AG04449 (cell line): ENCODE data around the gene KANSL3.
"Not testable (repeated sequence)": the region's sequence is repeated elsewhere in the genome, so short reads cannot be mapped to it uniquely, and the experiment has no call there.

ENCODE experiments used
- CTCF ChIA-PET: fragments of 350-600 bp; formaldehyde crosslinking; extraction: SDS; loops from one replicate; lab custom pipeline; 2021; ENCODE audit warnings: antibody characterized with exemption; lab: Yijun Ruan, JAX
- POLR2A ChIA-PET: fragments of 400-600, 350-600 bp; formaldehyde crosslinking; extraction: SDS; loops from one replicate; lab custom pipeline; 2020; ENCODE audit warnings: antibody characterized with exemption, inconsistent platforms; lab: Yijun Ruan, JAX
- DNase-seq: peaks from one replicate; pipeline ENCODE4 v3.0.0-alpha.2; 2010; ENCODE audit warnings: low read depth, low spot score
- H3K4me3 ChIP-seq: 2 replicates; pipeline ENCODE4 v1.5.1; 2011; ENCODE audit warnings: low read depth, mild to moderate bottlenecking, control low read depth, low read length
- TF ChIP-seq, protein P1 (sequence below): IDR thresholded peaks from one replicate; pipeline ENCODE4 v1.5.1; 2011; ENCODE audit warnings: mild to moderate bottlenecking, moderate library complexity, low read length, control low read depth, inconsistent platforms; ENCODE audit not compliant: insufficient read depth; ENCODE audit errors: missing control alignments

KANSL3 gene

GRCh38 chr2:96564026-96564425 is 74.1 kb downstream of the KANSL3 start:
- DNase-seq = no peak
- POLR2A ChIA-PET = no interaction called here
- TF ChIP-seq, protein P1, sequence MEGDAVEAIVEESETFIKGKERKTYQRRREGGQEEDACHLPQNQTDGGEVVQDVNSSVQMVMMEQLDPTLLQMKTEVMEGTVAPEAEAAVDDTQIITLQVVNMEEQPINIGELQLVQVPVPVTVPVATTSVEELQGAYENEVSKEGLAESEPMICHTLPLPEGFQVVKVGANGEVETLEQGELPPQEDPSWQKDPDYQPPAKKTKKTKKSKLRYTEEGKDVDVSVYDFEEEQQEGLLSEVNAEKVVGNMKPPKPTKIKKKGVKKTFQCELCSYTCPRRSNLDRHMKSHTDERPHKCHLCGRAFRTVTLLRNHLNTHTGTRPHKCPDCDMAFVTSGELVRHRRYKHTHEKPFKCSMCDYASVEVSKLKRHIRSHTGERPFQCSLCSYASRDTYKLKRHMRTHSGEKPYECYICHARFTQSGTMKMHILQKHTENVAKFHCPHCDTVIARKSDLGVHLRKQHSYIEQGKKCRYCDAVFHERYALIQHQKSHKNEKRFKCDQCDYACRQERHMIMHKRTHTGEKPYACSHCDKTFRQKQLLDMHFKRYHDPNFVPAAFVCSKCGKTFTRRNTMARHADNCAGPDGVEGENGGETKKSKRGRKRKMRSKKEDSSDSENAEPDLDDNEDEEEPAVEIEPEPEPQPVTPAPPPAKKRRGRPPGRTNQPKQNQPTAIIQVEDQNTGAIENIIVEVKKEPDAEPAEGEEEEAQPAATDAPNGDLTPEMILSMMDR = no peak
- no peak overlapping the region for H3K4me3 ChIP-seq
- CTCF ChIA-PET = interaction anchor here (6.5 kb wide), 1 partner anchor 11 kb away, joined by 60 read pairs; no protein-coding TSS in a partner anchor

GRCh38 chr2:96558485-96558884 is 79.6 kb downstream of the KANSL3 start:
- H3K4me3 ChIP-seq = no peak overlapping the region
- POLR2A ChIA-PET = interaction anchor here (1.7 kb wide), 1 partner anchor 107 kb away, joined by 5 read pairs; no protein-coding TSS in a partner anchor
- CTCF ChIA-PET = interaction anchor here (12.9 kb wide), 1 partner anchor 20 kb away, joined by 257 read pairs; the partner anchor contains the start of gene ARID5A
- TF ChIP-seq, protein P1 = no peak
- no peak for DNase-seq

DNA sequence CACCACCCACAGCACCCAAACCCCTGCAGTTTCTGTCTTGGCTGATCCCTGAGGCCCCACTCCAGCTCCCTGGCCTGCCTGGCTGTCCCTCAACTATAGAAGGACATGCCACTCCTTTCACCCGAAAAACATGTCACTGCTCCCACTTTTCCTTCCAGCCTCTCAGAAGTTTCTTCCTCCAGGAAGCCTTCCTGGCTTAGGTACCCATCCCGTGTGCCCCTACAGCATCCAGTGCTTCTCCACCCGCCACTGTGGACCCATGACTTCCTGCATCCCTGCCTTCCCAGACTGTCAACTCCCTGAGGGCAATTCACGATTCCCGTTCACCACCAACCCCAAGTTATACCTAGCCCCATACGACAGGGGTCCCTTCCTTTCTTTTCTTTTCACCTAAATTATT is 80.1 kb downstream of the KANSL3 start:
- no peak overlapping the region for H3K4me3 ChIP-seq
- TF ChIP-seq, protein P1 = no peak
- CTCF ChIA-PET = interaction anchor here (1.1 to 12.9 kb wide), 4 partner anchors 11 to 242 kb away, joined by 3 to 257 read pairs (median 4); partner anchors contain the start of gene ARID5A
- no peak for DNase-seq
- POLR2A ChIA-PET = interaction anchor here (1.7 kb wide), 1 partner anchor 107 kb away, joined by 5 read pairs; no protein-coding TSS in a partner anchor

GRCh38 chr2:96557421-96557820 is 80.7 kb downstream of the KANSL3 start:
- ChIA-PET POLR2A (interaction anchor here (1.0 to 1.7 kb wide), 2 partner anchors 108 to 291 kb away, joined by 3 to 5 read pairs; no protein-coding TSS in a partner anchor), CTCF (interaction anchor here (1.1 to 12.9 kb wide), 5 partner anchors 11 to 242 kb away, joined by 3 to 257 read pairs (median 4); partner anchors contain the start of gene ARID5A)
- not testable (repeated sequence) for H3K4me3 ChIP-seq, DNase-seq

GRCh38 chr2:96556441-96557330 is 81.4 kb downstream of the KANSL3 start:
- POLR2A ChIA-PET = interaction anchor here (0.6 to 1.7 kb wide), 3 partner anchors 84 to 290 kb away, joined by 3 to 5 read pairs (median 3); no protein-coding TSS in a partner anchor
- no peak overlapping the region for H3K4me3 ChIP-seq
- TF ChIP-seq, protein P1 = no peak

DNA sequence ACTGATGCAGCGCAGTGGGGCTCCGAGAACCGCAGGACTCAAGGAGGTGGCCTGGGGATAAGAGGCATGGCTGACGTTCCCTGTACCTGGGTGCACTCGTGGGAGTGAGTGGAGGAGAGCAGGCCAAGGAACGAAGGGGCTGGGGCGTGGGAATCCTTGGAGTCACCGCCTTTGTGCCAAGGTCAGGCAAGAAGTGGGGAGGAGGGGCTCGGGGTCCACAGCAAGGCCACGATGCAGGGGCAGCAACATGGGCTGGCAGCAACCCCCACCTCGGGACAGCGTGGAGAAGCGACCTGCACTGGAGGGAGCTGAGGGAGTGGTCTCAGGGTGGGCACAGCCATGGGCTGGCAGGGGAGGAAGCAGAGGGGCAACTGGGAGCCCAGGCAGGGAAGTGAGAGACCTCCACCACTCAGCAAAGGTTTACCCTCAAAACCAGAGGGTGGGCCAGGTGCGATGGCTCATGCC is 82.9 kb downstream of the KANSL3 start:
- no peak overlapping the region for H3K4me3 ChIP-seq
- CTCF ChIA-PET = interaction anchor here (0.7 to 12.9 kb wide), 23 partner anchors 9 to 245 kb away, joined by 3 to 257 read pairs (median 4); partner anchors contain the start of gene ARID5A
- no peak for DNase-seq
- POLR2A ChIA-PET = no interaction called here
- TF ChIP-seq, protein P1 = no peak

More at GRCh38 chr2:96556441-96557330, 81.4 kb downstream of the KANSL3 start:
- CTCF ChIA-PET = interaction anchor here (1.1 to 12.9 kb wide), 7 partner anchors 9 to 243 kb away, joined by 3 to 257 read pairs (median 4); partner anchors contain the start of gene ARID5A
- DNase-seq = peak; percentile 16
